ENCODE results near the gene LRRC74A.
A peak's percentile ranks its signal among the peaks of the same experiment; 100 is the strongest.

LRRC74A gene

GRCh38 chr14:76784881-76785280, 41.3 kb upstream of the LRRC74A start:
- TF ChIP-seq, protein P1, sequence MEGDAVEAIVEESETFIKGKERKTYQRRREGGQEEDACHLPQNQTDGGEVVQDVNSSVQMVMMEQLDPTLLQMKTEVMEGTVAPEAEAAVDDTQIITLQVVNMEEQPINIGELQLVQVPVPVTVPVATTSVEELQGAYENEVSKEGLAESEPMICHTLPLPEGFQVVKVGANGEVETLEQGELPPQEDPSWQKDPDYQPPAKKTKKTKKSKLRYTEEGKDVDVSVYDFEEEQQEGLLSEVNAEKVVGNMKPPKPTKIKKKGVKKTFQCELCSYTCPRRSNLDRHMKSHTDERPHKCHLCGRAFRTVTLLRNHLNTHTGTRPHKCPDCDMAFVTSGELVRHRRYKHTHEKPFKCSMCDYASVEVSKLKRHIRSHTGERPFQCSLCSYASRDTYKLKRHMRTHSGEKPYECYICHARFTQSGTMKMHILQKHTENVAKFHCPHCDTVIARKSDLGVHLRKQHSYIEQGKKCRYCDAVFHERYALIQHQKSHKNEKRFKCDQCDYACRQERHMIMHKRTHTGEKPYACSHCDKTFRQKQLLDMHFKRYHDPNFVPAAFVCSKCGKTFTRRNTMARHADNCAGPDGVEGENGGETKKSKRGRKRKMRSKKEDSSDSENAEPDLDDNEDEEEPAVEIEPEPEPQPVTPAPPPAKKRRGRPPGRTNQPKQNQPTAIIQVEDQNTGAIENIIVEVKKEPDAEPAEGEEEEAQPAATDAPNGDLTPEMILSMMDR (IDR thresholded peaks at IDR 0.05; ENCODE audit: control insufficient read depth, insufficient read depth, low read depth, low read length, missing control alignments), result peak; percentile 97
- DNase-seq (ENCODE audit: low read depth), result peak; percentile 23
- no peak overlapping the region for H3K4me3 ChIP-seq (ENCODE audit: control insufficient read depth, low read depth, low read length)

DNA sequence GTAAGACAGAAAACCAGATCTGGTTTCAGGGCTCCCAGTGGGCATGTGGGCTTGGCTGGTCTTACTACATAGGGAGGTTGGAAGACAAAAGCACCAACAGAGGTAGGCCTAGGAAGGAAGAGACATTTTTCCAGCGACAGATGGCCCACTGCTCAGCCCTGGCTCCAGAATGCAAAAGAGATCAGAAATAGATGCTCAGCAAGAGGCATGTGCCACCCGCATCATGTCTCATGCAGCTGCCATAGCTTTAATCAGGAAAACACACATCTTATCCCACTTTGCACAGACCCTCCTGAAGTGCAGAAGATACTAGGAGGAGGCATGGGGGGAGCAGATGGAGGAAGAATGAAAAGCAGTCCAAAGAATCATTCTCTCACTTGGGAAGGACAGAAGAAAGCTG, 39.6 kb upstream of the LRRC74A start:
- H3K4me3 ChIP-seq (ENCODE audit: control insufficient read depth, low read depth, low read length), result no peak overlapping the region
- TF ChIP-seq, protein P1 (IDR thresholded peaks at IDR 0.05; ENCODE audit: control insufficient read depth, insufficient read depth, low read depth, low read length, missing control alignments), result no peak
- DNase-seq (ENCODE audit: low read depth), result no peak

- no peak overlapping the region for H3K4me3 ChIP-seq (ENCODE audit: control insufficient read depth, low read depth, low read length)
Observed at GRCh38 chr14:76792422-76792821, 33.8 kb upstream of the LRRC74A start.

GRCh38 chr14:76793324-76793723, 32.9 kb upstream of the LRRC74A start:
- TF ChIP-seq, protein P1 (IDR thresholded peaks at IDR 0.05; ENCODE audit: control insufficient read depth, insufficient read depth, low read depth, low read length, missing control alignments), result no peak
- H3K4me3 ChIP-seq (ENCODE audit: control insufficient read depth, low read depth, low read length), result no peak overlapping the region
- DNase-seq (ENCODE audit: low read depth), result no peak

More at GRCh38 chr14:76792422-76792821, 33.8 kb upstream of the LRRC74A start:
- TF ChIP-seq, protein P1 (IDR thresholded peaks at IDR 0.05; ENCODE audit: control insufficient read depth, insufficient read depth, low read depth, low read length, missing control alignments), result no peak
- DNase-seq (ENCODE audit: low read depth), result no peak

- no peak overlapping the region for H3K4me3 ChIP-seq (ENCODE audit: control insufficient read depth, low read depth, low read length)
- DNase-seq (ENCODE audit: low read depth), result no peak
- TF ChIP-seq, protein P1 (IDR thresholded peaks at IDR 0.05; ENCODE audit: control insufficient read depth, insufficient read depth, low read depth, low read length, missing control alignments), result no peak
Observed at GRCh38 chr14:76793956-76794355, 32.3 kb upstream of the LRRC74A start.

- TF ChIP-seq, protein P1 (IDR thresholded peaks at IDR 0.05; ENCODE audit: control insufficient read depth, insufficient read depth, low read depth, low read length, missing control alignments), result no peak
- DNase-seq (ENCODE audit: low read depth), result no peak
- H3K4me3 ChIP-seq (ENCODE audit: control insufficient read depth, low read depth, low read length), result no peak overlapping the region
Observed at GRCh38 chr14:76806446-76806845, 19.8 kb upstream of the LRRC74A start.

DNA sequence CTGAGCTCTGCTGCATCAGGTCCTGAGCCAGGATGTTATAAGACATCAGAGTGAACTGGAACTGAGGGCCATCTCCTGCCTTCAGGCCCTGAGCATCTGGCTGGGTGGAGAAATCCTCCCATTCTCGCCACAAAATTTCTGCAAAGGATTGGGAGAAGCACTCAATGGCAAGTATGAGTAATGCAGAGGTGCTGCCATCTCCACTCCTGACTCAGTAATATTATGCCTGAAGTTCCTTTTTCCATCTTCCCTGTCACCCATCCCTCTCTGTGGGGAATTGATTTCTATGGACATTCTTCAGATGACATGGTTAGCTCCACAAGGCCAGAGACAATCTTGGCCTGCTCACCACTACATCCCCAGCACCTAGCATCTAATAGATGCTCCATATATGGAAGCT, 18.2 kb upstream of the LRRC74A start:
- TF ChIP-seq, protein P1 (IDR thresholded peaks at IDR 0.05; ENCODE audit: control insufficient read depth, insufficient read depth, low read depth, low read length, missing control alignments), result no peak
- no peak for DNase-seq (ENCODE audit: low read depth)

More for the DNA sequence above, 18.2 kb upstream of the LRRC74A start:
- no peak overlapping the region for H3K4me3 ChIP-seq (ENCODE audit: control insufficient read depth, low read depth, low read length)
